Measurements from ENCODE around the gene CD55.

CD55 gene

GRCh38 chr1:207282058-207282457 lies 39.4 kb upstream of the CD55 start:
- TF ChIP-seq, protein P1, sequence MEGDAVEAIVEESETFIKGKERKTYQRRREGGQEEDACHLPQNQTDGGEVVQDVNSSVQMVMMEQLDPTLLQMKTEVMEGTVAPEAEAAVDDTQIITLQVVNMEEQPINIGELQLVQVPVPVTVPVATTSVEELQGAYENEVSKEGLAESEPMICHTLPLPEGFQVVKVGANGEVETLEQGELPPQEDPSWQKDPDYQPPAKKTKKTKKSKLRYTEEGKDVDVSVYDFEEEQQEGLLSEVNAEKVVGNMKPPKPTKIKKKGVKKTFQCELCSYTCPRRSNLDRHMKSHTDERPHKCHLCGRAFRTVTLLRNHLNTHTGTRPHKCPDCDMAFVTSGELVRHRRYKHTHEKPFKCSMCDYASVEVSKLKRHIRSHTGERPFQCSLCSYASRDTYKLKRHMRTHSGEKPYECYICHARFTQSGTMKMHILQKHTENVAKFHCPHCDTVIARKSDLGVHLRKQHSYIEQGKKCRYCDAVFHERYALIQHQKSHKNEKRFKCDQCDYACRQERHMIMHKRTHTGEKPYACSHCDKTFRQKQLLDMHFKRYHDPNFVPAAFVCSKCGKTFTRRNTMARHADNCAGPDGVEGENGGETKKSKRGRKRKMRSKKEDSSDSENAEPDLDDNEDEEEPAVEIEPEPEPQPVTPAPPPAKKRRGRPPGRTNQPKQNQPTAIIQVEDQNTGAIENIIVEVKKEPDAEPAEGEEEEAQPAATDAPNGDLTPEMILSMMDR (IDR thresholded peaks at IDR 0.05; ENCODE audit: borderline replicate concordance, insufficient read depth, low read depth, low read length) = no peak
- H3K4me3 ChIP-seq (ENCODE audit: low read depth, low read length) = no peak overlapping the region

- H3K4me3 ChIP-seq (ENCODE audit: low read depth, low read length) = no peak overlapping the region
Measured at GRCh38 chr1:207282496-207283380, 38.7 kb upstream of the CD55 start.

GRCh38 chr1:207283421-207283820 lies 38.1 kb upstream of the CD55 start:
- TF ChIP-seq, protein P1 (IDR thresholded peaks at IDR 0.05; ENCODE audit: borderline replicate concordance, insufficient read depth, low read depth, low read length) = no peak
- H3K4me3 ChIP-seq (ENCODE audit: low read depth, low read length) = no peak overlapping the region

More at GRCh38 chr1:207282496-207283380, 38.7 kb upstream of the CD55 start:
- TF ChIP-seq, protein P1 (IDR thresholded peaks at IDR 0.05; ENCODE audit: borderline replicate concordance, insufficient read depth, low read depth, low read length) = no peak

DNA sequence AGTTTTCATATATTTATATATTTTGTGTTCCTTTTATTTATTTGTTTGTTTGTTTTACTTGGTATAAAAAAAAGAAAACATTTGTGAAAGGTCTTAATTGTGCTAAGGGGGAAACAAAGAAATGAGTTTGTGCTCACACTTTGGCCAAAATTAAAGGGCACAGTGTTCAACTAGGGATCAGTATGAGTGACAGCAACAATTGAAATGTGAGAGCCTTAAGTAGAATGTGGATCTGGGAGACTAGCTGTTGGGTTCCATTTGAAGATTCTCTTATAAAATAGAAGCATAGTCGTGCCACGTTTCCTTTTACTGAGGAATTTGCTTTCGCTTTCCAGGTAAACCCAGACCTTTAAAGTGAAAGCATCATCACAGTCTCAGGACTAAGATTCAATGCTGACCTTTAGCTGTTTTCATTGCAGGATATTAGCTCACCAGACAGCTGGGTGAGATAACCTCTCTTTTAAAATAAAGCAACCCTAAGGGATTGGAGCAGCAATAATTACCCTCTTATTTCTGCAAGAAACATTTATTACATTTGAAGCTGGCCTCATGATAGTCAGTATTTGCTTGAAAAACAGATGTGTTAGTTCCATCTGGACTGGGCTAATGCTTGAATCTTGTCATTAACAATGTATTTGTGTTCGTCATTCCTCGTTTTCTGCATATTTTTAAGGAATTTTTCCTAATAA lies 37.1 kb upstream of the CD55 start:
- no peak overlapping the region for H3K4me3 ChIP-seq (ENCODE audit: low read depth, low read length)
- TF ChIP-seq, protein P1 (IDR thresholded peaks at IDR 0.05; ENCODE audit: borderline replicate concordance, insufficient read depth, low read depth, low read length) = no peak

DNA sequence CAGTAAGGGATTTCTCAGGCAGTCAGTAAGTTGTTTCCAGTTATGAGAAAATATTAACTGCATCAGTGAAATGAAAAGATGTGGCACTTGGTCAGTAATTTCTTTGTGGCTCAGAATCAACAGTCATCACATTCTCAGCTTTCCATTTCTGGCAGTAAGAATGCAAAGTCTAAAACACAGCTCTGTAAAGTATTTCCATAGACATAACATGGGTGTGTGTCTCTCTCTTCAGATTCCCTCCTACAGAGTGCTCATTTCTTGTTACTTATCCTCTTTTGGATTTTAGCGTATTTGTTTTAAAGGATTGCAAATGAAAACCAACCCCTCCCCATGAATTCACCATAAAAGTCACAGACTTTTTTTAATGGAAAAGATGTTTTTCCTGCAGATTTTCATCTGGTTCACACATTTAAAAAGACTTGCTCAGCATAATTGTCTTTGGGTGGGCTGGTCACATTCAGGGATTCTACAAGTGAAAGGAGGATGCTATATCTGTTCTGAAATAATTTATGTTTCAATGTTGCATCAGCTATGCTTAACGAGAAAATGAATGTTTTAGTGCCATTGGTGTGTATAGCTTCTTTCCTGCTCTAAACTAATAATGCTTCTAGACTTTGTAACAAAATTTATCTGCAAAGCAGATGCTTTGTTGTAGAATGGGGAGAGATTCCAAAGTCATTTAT lies 34.6 kb upstream of the CD55 start:
- TF ChIP-seq, protein P1 (IDR thresholded peaks at IDR 0.05; ENCODE audit: borderline replicate concordance, insufficient read depth, low read depth, low read length) = no peak
- no peak overlapping the region for H3K4me3 ChIP-seq (ENCODE audit: low read depth, low read length)

DNA sequence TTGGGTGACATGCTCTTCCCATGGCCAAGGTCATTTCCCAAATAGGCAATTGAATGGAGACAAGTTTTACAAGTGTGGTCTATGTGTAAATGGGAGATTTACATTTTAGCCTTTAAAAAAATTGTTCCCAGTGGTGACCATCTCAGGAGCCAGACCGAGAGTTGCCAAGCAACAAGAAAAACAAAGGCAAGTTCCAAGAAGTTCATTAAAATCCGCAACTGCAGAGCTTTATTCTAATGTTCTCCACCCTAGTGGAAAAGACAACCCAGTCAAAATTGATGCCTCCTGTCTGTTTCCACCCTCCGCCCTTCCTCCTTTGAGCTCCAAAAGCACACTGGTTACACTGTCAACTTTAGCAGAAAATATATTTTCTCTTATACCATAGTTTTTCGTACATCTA lies 33.2 kb upstream of the CD55 start:
- no peak overlapping the region for H3K4me3 ChIP-seq (ENCODE audit: low read depth, low read length)
- TF ChIP-seq, protein P1 (IDR thresholded peaks at IDR 0.05; ENCODE audit: borderline replicate concordance, insufficient read depth, low read depth, low read length) = no peak

Data from GM12875 (cell line).